Measurements from ENCODE around the gene DLG2.

GRCh38 chr11:83684071-83684470, 1943.1 kb downstream of the DLG2 start:
- no peak for TF ChIP-seq EZH2 (IDR thresholded peaks at IDR 0.05; ENCODE audit: borderline replicate concordance, low read length)
- no peak for TF ChIP-seq CTCF (conservative IDR thresholded peaks at IDR 0.05 in 1 of 2, IDR thresholded peaks at IDR 0.05 in 1 of 2; ENCODE audit: extremely low read depth in 1 of 2, insufficient read depth in 1 of 2, low read depth in 1 of 2, low read length in 2 of 2)
